Stimulated activated CD4-positive, alpha-beta T cell treated with anti-CD3 and anti-CD28 coated beads, TNF-alpha, amount 100 ng/mL, for 48 hours (primary cell): ENCODE measurements around the gene CDH8.

Source experiments
- DNase-seq, 3 donors: peaks; one replicate each; pipeline ENCODE4 v3.0.0-alpha.2; 2020; ENCODE audit warnings: low read depth in 3 of 3

The CDH8 gene, protein sequence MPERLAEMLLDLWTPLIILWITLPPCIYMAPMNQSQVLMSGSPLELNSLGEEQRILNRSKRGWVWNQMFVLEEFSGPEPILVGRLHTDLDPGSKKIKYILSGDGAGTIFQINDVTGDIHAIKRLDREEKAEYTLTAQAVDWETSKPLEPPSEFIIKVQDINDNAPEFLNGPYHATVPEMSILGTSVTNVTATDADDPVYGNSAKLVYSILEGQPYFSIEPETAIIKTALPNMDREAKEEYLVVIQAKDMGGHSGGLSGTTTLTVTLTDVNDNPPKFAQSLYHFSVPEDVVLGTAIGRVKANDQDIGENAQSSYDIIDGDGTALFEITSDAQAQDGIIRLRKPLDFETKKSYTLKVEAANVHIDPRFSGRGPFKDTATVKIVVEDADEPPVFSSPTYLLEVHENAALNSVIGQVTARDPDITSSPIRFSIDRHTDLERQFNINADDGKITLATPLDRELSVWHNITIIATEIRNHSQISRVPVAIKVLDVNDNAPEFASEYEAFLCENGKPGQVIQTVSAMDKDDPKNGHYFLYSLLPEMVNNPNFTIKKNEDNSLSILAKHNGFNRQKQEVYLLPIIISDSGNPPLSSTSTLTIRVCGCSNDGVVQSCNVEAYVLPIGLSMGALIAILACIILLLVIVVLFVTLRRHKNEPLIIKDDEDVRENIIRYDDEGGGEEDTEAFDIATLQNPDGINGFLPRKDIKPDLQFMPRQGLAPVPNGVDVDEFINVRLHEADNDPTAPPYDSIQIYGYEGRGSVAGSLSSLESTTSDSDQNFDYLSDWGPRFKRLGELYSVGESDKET

DNA sequence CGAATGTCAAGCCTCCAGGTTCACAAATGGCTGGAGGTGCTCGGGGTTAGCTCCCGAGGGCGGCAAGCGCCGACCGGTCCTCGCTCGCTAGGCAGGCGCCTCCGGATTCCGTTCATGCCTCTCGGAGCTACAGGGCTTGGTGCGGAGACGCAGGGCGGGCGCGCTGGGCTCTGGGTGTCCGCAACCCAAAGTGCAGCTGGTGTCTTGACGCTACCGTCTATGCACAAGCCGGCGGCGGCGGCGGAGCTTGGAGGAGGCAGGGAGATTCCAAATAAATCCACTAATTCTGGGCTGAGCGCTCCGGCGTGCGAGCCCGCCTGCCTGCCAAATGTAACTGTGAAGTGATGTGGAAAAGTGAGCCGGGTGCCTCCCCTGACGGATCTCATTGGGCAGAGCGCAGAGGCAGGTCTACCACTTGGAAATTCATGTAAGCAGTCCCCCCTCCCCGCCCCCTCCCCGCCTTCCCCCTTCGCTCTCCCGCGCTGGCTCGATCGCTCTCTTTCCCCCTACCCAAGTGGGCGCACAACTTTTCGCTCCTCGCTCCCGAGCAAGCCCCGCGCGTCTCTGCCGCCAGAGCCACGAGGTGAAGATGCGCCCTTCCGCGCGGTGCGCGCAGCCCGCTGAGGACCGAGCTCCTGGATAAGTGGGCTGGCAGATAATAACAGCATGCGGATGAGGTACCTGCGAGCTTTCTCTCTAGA, at the start of gene CDH8:
Gene CDH8 (minus strand): TSS at position 338 of the 701 bp plus-strand sequence. CDS start 15,035 bp downstream, outside the sequence.
- DNase-seq: no peak

DNA sequence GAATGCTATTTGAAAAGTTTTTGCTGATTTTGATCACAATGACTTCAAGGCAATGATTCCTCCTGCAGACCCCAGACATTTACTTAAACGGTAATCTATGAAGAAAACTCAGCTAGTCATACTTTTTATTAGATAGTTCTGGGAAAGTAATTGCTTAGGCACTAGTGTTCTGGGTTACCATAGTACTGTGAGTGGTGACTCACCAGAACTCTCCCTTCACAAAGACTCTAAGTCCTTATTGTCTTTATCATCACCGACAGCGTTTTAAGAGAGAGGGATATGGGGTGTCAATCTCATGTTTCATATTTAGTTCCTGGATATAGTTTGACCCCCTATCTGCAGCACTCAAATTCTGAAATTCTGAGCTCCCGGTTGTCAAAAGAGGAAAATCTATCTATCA, 43.0 kb upstream of the CDH8 start:
- DNase-seq: no peak

DNA sequence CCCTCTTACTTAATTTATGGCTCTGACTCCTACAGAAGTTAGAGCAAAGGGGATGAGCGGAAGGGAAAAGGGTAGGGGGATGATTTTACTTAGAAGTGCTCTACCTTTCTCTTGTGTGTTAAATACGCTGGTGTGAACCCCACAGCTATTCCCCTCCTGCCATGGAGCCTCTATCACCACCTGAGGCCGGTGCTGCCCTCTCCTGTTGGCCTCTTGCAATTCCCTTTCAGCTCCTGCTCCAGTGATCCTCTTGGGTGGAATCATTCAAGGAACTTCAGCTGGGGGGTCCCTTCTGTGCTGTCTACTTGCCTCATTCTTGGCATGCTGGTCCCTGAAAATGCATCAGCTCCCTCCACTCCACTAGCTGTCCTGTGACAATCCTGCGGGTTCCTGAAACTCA, 41.8 kb upstream of the CDH8 start:
- DNase-seq: no peak

DNA sequence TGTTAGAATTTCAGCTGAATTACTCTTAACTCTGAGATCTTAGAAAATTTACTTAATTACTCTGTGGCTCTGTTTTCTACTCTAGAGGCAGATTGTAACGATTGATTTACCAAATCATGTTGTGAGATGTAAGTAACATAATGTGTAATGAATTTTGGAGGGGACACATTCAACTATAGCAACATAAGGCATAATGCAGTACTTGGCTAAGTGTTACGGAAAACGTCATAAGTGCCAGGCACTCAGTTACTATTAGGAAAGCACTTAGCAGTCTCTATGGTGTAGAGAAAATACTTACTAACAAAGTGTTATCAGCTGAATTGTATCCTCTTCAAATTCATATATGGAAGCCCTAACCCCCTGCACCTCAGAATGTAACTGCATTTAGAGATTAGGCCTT, 40.6 kb upstream of the CDH8 start:
- no peak for DNase-seq

DNA sequence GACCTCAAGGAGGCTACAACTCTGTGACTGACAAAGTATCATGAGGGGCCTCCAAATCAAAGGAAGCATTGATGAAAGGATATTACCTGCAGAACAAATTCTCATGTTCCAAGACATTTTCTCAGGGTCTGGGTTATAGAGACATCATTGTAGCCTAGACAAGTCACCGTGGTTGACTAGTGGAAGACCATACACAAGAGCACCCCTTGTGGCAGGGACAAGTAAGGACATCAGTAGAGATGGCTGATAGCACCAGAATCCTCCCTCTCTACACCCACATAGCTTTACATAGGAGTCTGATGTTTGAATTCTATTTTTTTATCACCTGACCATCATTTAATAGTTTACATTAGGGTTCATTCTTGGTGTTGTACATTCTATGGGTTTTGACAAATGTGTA, 32.5 kb upstream of the CDH8 start:
- no peak for DNase-seq

DNA sequence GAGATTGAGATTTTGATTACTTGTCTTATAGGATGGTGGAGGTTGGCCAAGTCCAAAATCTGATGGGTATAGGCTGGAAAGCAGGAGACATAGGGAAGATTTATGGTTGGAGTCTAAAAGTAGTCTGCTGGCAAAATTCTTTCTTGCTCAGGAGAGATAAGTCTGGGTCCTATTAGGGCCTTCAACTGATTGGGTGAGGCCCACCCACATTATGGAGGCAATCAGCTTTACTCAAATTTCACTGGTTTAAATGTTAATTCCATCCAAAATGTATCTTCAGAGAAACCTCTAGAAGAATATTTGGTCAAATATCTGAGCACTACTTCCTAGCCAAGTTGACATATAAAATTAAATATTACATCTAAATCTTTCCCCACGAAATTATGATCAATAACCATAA, 31.7 kb upstream of the CDH8 start:
- no peak for DNase-seq

DNA sequence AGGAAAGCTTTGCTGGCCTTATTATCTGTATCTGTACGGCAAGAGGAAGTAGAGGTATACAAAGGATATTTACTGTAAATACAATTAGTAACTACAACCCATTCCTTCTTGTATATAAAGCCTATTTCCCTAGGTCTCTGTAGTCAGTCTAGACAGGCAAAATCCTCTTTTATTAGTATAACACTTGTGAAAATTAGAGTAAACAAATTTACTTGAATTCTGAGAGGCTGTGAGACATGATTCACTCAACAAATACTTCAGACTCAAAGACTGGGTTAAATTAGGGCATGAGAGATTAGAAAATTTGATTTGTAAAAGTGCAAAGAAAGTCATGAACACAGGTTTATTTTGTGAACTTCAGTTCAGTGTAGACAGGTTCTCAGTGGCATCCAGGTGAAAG, 30.9 kb upstream of the CDH8 start:
- DNase-seq: no peak

DNA sequence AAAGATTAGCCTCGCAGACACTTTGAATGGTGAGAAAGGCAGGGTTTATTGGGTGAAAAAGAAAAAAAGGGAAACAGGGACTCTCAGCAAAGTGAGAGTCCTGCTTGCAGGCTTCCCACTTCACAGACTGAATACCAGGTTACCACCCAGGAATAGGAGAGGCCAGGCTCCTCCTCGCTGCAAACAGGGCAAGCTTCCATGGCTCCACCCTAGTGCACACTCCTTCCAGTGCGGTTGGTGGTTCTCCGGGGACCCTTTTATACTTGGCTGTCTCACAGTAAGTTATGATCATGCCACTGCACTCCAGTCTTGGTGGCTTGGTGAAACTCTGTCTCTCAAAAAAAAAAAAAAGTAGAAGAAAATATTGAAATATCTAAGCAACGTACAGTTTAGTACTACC, 30.5 kb upstream of the CDH8 start:
- DNase-seq: no peak

DNA sequence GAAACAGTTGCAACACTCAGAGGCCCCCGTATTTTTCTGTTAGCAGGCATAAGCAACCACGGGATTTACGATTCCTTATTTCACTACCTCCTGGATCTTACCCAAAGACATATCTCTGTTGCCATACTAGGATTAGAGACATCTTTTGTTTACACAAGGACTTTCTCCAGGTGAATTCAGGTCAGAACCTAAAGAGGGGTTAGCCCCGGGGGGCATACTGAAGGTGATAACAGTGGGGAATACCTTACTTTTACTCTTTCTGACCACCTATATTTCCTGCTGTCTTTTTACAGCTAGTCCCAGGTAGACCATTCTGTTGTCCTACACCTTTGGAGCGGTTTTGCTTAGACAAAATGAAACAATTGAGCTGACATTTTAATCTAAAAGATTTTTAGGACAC, 27.9 kb upstream of the CDH8 start:
- no peak for DNase-seq

DNA sequence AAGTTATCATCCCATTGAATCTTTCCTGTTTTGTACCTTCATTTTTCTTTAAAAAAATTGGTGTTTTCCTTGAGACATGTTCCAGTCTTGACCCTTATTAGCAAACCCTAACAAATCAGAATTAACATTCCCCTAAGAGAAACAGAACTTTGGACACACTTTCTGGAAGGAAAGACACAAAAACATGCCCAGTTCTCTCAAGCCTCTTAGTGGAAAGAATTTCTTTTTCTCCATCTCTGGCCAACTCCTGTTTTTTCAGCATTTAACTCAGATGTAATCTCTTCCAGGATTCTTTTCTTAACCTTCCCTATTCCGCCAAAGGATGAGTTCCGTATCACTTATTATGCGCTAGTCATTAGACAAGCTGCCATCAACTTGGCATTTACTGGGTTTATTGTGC, 23.9 kb upstream of the CDH8 start:
- no peak for DNase-seq

DNA sequence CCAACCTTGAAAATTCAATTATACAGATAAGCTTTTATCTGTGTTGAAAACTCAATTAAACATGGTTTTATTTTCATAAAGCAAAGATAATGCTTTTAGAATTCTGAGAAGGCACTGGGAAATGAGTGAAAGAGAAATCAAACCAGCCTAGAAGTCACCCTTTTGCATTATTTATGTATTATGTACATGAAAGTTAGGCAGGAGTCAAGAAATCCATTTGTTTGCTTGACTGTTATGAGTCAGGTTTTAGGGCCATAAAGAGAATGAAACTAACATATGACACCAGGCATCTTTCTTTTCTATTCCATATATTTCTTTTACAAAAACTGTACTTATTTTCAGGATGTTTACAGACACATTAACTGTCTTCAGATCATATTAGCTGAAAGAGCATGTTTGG, 23.3 kb upstream of the CDH8 start:
- DNase-seq: no peak

DNA sequence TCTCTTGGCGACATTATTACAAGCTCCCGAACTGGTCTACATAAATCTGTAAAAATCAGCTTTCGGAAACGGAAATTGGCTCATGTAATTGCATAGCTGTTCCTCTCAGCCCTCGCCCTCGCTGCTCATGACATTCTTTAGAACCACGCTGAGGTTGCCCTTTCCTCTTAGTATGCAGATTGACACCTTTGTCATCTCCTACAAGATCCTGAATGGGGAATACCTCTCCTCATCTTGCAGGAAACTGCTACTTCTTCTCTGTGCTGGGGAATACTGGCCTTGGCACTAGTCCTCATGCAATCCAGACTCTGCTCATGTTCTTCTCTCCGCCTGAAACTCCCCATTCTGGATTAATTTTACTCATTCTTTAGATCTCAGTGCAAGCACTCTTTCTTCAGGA, 22.2 kb upstream of the CDH8 start:
- no peak for DNase-seq

DNA sequence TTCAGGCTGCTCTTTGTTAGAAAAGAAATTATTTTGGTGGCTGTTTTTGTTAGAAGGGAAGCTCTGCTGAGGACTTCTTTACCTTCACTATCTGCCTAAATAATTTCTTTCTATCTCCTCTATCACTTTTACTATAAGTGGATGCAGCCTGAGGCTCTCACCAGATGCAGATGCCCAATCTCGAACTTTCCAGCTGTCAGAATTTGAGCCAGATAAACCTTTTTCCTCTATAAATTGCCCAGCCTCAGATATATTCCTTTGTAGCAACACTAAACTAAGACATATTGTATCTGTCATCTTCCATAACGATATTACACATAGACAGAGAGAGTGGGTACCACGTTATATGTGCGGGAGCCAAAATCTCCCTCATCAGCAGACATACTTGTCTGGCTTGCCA, 15.7 kb upstream of the CDH8 start:
- no peak for DNase-seq

DNA sequence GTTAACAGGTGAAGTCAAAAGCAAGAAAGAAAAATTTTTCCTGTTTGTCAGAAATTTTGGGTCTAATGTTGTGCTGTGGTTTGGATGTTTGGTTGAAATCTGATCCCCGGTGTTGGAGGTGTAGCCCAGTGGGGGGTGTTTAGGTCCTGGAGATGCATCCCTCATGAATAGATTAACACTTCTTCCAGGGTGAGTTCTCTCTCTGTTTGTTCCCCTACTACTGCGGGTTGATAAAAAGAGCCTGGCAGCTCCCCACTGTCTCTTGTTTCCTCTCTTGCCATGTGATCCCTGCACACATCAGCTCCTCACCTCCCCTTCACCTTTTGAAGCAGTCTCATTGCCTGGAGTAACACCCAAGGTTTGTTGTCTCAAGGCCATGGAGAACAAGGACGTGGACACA, 14.6 kb upstream of the CDH8 start:
- DNase-seq: no peak

DNA sequence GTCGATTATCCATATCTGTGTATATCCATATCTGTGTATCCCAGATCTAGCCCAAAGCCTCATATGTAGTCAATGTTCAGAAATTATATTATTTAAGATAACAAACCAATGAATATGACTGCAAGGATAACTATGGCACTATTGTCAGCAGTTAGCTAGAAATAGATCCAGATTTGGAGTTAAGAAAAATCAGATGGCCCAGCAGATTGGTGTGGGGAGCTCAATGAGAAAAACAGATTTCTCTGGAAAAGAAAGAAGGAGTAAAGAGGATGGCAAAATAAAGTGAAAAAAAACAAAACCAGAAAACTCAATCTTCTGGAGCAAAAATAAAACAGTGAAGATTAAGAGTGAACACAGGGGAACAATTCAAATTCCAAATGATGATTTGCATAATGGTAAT, 10.6 kb upstream of the CDH8 start:
- DNase-seq: no peak

DNA sequence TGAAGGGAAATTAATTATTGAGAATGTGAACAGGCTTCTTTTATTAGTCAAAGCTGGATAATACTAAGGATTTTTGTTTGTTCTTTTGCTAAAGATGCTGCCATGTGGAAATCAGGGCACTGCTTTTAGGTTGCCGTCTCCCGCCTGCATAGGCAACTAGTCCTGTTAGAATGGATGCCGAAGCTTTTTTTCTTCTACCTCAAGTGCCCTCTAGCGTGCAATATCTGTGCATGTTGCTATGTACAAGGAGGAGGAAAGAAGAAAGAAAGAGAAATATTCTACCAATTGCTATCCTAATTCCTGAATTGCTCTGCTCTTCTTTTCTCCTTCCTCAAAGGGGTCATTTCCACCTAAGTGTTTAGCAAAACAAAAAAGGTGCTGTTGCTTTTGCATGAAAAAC, 5.2 kb upstream of the CDH8 start:
- DNase-seq: no peak

DNA sequence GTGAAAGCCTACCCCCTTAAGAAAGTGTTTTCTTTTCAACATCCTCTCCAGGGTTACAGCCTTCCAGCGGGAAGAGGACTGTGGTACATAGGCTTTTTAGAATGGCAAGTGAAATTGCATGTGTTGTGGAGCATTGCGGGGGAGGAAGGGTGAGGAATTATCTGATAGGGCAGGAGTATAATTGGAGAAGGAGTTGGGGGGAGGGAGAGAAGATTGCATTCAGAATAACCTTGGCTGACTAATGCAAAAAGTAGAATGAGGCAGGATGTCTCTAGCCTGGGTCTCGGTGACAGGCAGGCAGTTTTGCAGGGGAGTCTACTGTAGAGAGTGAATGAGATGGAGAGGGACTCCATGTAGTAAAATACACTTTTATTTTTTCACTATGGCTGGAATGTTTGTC, 2.4 kb upstream of the CDH8 start:
- DNase-seq: no peak

DNA sequence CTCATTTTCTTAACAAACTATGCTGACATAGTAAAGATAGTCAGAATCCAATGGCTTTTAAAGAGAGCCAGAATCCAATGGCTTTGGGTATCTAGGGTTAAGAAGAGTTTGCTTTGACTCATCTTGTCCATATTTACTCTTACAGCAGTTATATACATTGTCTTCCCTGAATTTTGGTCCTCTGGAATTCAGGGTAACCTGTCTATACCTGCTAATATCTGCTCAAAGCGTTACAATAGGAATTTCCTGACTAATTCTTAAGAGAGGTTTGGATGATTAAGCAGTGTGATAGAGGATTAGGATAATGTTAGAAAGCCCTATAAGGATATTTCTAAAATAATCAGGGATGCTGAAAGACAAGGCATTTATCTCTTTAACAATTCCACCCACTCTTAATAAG, 2.0 kb upstream of the CDH8 start:
- DNase-seq: no peak

DNA sequence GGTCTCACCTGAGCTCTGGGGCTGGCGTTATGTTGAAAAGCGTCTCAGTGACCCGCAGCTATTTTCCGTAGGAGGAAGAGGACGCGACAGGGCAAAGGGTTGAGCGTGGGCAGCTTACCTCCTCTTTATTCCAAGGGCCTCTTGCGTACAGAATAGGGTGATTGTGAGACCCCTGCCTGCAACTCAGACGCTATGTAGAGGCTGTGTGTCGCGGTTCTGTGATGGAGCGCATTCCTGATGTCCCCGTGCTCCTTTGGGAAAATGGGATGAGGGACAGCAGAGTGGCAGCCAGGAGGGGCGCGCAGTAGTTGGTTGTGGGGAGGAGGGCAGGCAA, 531 bp upstream of the CDH8 start:
- DNase-seq: no peak

DNA sequence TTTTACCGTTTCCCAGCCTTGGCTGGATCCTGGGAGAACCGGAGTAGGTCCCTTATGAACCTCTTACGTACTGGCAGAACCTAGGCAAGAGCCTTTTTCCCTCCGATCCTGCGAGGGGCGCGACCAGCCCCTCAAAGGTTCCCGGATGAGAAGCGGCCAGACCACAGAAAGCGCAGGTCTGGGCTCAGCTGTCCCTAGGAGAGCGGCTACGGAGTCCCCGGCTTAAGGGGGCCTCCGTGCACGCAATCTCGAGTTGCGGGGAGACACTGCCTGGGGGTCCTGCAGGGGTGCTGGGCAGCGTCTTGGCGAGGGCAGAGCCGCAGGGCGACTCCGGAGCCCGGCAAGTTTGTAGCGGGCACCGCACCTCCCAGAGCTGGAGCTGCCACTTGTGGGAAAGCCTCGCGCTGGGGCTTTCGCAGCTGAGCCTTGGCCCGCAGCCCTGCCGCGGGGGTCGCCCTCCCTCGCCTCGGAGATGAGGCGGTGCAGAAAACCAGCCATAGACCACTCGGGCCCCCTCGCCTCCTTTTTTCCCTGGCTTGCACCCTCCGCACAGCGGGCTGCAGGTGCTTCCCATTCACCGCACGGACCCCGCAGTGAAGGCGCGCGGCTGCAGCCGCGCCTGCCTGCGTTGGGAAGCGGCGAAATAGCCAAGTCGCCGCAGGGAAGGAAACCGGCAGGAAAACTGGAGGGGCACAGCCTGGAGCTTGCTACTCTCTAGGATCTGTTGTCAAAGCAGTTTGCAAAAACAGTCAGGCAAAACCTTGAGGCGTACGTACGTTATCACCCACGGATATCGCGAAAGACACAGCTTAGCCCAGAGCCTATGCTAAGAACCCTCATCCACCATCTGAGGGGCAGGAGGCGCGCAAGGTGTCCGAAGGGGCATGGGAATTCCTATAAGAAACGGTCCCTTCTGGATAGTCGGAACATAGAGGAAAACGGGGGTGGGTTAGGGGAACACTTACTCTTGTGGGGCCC, 834 bp downstream of the CDH8 start:
- no peak for DNase-seq

DNA sequence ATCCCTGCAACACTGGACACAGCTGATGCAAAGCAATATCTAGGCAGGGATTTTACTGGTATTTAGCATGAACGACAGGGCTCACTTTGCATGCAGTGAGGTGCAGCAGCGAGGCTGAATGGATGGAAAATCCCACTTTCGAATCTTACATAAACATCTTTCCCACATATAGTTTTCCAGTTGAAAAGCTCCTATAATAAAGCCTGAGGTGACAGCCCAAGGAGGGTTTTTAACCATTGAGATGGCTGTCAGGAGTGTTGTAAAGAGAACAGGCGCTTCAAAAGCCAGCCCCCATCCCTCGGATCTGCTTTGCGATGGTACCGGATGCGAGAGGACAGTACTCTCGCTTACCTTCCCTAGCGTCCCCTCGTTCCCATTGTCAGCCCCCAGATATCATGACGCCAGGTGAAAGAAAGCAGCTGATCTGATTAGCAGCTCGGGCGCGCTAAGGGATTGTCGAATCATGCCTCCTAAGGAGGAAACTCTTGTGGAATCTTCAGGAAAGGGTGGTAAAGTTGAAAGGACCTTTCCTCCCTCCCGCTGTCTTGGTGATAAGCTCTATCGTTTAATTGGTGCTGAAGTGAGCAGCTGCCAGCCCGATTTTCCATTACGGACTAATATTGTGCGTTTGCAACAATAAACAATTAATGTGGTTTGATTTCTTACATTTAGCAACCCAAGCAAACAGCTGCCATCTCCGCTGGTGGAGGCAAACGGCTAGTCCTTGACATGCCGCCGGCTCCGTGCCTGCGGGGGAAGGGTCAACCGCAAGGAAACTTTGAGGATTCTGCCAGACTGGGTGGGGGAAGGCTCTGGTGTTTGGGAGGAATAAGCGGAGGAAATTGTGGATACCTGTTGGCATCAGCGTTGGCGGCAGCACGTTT, 1.8 kb downstream of the CDH8 start:
- no peak for DNase-seq
